Medulla oblongata (tissue), 1 donor: Measurements from ENCODE around the gene IRF3.

ENCODE experiments used
- DNase-seq: peaks from one replicate; pipeline ENCODE4 v3.0.0-alpha.2; 2015; ENCODE audit errors: extremely low spot score

Gene IRF3

GRCh38 chr19:49616945-49617344 lies 48.7 kb downstream of the IRF3 start:
- DNase-seq = no peak

GRCh38 chr19:49616532-49616931 lies 49.1 kb downstream of the IRF3 start:
- no peak for DNase-seq

- DNase-seq = no peak
Observed at GRCh38 chr19:49615861-49616260, 49.8 kb downstream of the IRF3 start.

GRCh38 chr19:49614096-49614833 lies 51.4 kb downstream of the IRF3 start:
- DNase-seq = no peak

GRCh38 chr19:49613374-49613773 lies 52.3 kb downstream of the IRF3 start:
- no peak for DNase-seq
